GM12873 (cell line): ENCODE data around the gene FBRSL1.

Source experiments
- CTCF ChIP-seq: IDR thresholded peaks from 2 replicates; pipeline ENCODE4 v1.5.1; 2012; ENCODE audit warnings: low read depth, mild to moderate bottlenecking, moderate library complexity, low read length, control low read depth; ENCODE audit not compliant: insufficient read depth; ENCODE audit errors: missing control alignments

FBRSL1 gene

GRCh38 chr12:132485619-132486018 is 4.3 kb upstream of the FBRSL1 start:
- TF ChIP-seq CTCF = no peak

DNA sequence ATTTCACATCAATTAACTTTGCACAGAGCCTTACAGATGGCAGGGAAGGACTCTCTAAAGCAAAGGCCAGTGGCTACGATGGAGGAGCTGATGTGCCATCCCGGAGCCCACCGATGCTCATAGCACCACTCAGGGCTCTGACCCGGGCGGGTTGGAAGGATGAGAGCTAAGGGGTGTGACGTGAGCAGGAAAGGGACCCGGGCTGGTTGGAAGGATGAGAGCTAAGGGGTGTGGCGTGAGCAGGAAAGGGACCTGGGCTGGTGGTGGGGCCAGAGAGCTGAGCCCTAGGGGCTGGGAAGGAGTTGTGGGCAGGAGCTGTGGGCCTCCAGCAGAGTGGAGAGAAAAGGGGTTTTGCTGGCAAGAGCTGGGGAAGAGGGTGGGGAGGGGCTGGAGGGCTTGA is 3.8 kb upstream of the FBRSL1 start:
- no peak for TF ChIP-seq CTCF

DNA sequence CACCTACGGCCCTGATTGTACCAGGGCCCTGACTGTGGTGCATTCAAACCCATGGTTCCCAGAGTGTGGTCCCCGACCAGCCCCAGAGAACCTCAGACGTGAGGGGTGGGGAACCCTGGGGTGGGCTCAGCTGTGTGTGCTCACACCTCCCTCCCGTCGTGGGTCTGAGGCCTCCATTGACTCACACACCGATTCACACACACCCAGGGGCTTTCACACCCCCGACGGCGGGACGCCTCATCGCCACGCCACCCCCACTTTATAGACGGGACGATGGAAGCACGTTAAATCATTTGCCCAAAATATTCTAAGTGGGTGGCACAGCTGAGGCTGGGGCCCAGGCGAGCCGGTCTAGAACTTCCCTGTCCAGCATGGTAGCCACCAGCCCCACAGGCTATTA is 3.4 kb upstream of the FBRSL1 start:
- no peak for TF ChIP-seq CTCF

GRCh38 chr12:132487311-132487741 is 2.6 kb upstream of the FBRSL1 start:
- TF ChIP-seq CTCF = no peak

GRCh38 chr12:132488127-132489077 is 1.5 kb upstream of the FBRSL1 start:
- no peak for TF ChIP-seq CTCF

GRCh38 chr12:132489078-132489601 is 811 bp upstream of the FBRSL1 start:
- no peak for TF ChIP-seq CTCF

GRCh38 chr12:132490422-132491137 is 629 bp downstream of the FBRSL1 start:
- TF ChIP-seq CTCF = no peak
